OCI-LY1 (cell line): ENCODE measurements around the gene ABCD3.

Experiments
- H2AFZ ChIP-seq: fragments of 200-600 bp; sonication (generic), shearing (Covaris generic); 2 replicates; pipeline ENCODE4 v1.6.0; 2014; ENCODE audit warnings: antibody characterized with exemption, mild to moderate bottlenecking, low read length
- H3F3A ChIP-seq: fragments of 200-600 bp; sonication (generic), shearing (Covaris generic); 2 replicates; pipeline ENCODE4 v1.6.0; 2014; ENCODE audit warnings: mild to moderate bottlenecking, antibody characterized with exemption, low read length, moderate library complexity; ENCODE audit not compliant: insufficient read depth
- H3K27ac ChIP-seq: fragments of 200-600 bp; sonication (generic); 2 replicates; pipeline ENCODE4 v1.5.1; 2014; ENCODE audit warnings: low read length, mixed run types, mild to moderate bottlenecking, low read depth; ENCODE audit not compliant: poor library complexity, severe bottlenecking
- H3K27me3 ChIP-seq: fragments of 200-600 bp; sonication (generic); 2 replicates; pipeline ENCODE4 v1.6.0; 2014; ENCODE audit warnings: antibody characterized with exemption, mild to moderate bottlenecking, low read length, moderate library complexity; ENCODE audit not compliant: insufficient read depth
- H3K36me3 ChIP-seq: fragments of 200-600 bp; sonication (generic); 2 replicates; pipeline ENCODE4 v1.6.1; 2014; ENCODE audit warnings: mild to moderate bottlenecking, antibody characterized with exemption, low read length, moderate library complexity, mixed read lengths; ENCODE audit not compliant: insufficient read depth
- H3K4me1 ChIP-seq: fragments of 200-600 bp; sonication (generic); 2 replicates; pipeline ENCODE4 v1.5.1; 2014; ENCODE audit warnings: mild to moderate bottlenecking, low read length, moderate library complexity; ENCODE audit not compliant: insufficient read depth, severe bottlenecking
- H3K4me2 ChIP-seq: fragments of 200-600 bp; sonication (generic), shearing (Covaris generic); 2 replicates; pipeline ENCODE4 v1.6.1; 2014; ENCODE audit warnings: low read length
- H3K4me3 ChIP-seq: fragments of 200-600 bp; sonication (generic); 2 replicates; pipeline ENCODE4 v1.5.1; 2014; ENCODE audit warnings: low read length, low read depth, mild to moderate bottlenecking, mixed read lengths; ENCODE audit not compliant: poor library complexity, severe bottlenecking
- H3K79me2 ChIP-seq: fragments of 200-600 bp; shearing (Covaris generic); 2 replicates; pipeline ENCODE4 v1.6.1; 2016; ENCODE audit warnings: mixed run types, low read length, mixed read lengths; ENCODE audit not compliant: insufficient read depth
- H3K9ac ChIP-seq: fragments of 200-600 bp; sonication (generic), shearing (Covaris generic); 2 replicates; pipeline ENCODE4 v1.6.1; 2014; ENCODE audit warnings: mild to moderate bottlenecking, low read length, mixed read lengths
- H3K9me2 ChIP-seq: fragments of 200-600 bp; sonication (generic), shearing (Covaris generic); 2 replicates; pipeline ENCODE4 v1.6.1; 2014; ENCODE audit warnings: low read depth, mild to moderate bottlenecking, low read length, mixed read lengths
- H3K9me3 ChIP-seq: fragments of 200-600 bp; shearing (Covaris generic); 2 replicates; pipeline ENCODE4 v1.6.1; 2014; ENCODE audit warnings: low read length, mixed read lengths
- H4K20me1 ChIP-seq: fragments of 200-600 bp; sonication (generic), shearing (Covaris generic); 2 replicates; pipeline ENCODE4 v1.6.0; 2016; ENCODE audit warnings: mild to moderate bottlenecking, low read length; ENCODE audit not compliant: insufficient read depth
- CTCF ChIP-seq: fragments of 200-600 bp; sonication (generic), shearing (Covaris generic); IDR thresholded peaks from 2 replicates; pipeline ENCODE4 v1.5.1; 2017; ENCODE audit warnings: mild to moderate bottlenecking, antibody characterized with exemption, low read length, moderate library complexity, mixed read lengths
- EZH2 ChIP-seq: fragments of 200-600 bp; sonication (generic), shearing (Covaris generic); IDR thresholded peaks from 2 replicates; pipeline ENCODE4 v1.8.0; 2017; ENCODE audit warnings: borderline replicate concordance, mixed run types, mild to moderate bottlenecking, antibody characterized with exemption, low read length, moderate library complexity, mixed read lengths

Gene ABCD3

GRCh38 chr1:94526152-94526980, 108.2 kb downstream of the ABCD3 start:
- no peaks in the 10 kb centered on the region for H3K79me2 ChIP-seq
- no peaks in the 10 kb centered on the region for H3K4me1 ChIP-seq
- TF ChIP-seq EZH2 (no peak), CTCF (no peak)
- no peaks in the 10 kb centered on the region for H3K9me2 ChIP-seq
- H3K9ac ChIP-seq, result no peak overlapping the region
- no peaks in the 10 kb centered on the region for H4K20me1 ChIP-seq
- H3K4me3 ChIP-seq, result no peak overlapping the region
- no peak overlapping the region for H2AFZ ChIP-seq
- H3F3A ChIP-seq, result no peaks in the 10 kb centered on the region
- H3K36me3 ChIP-seq, result no peaks in the 10 kb centered on the region
- H3K27ac ChIP-seq, result no peak overlapping the region
- no peaks in the 10 kb centered on the region for H3K27me3 ChIP-seq
- H3K4me2 ChIP-seq, result no peak overlapping the region
- H3K9me3 ChIP-seq, result no peaks in the 10 kb centered on the region

- H3K9me3 ChIP-seq, result no peaks in the 10 kb centered on the region
Measured at GRCh38 chr1:94527447-94528031, 109.3 kb downstream of the ABCD3 start.

GRCh38 chr1:94528299-94528698, 110.1 kb downstream of the ABCD3 start:
- no peak overlapping the region for H3K9ac ChIP-seq
- no peaks in the 10 kb centered on the region for H3K79me2 ChIP-seq
- H3K27ac ChIP-seq, result no peak overlapping the region
- no peak overlapping the region for H2AFZ ChIP-seq
- no peak overlapping the region for H3K4me2 ChIP-seq
- H3K36me3 ChIP-seq, result no peaks in the 10 kb centered on the region
- H3K4me1 ChIP-seq, result no peaks in the 10 kb centered on the region
- no peaks in the 10 kb centered on the region for H4K20me1 ChIP-seq
- no peaks in the 10 kb centered on the region for H3K27me3 ChIP-seq
- H3F3A ChIP-seq, result no peaks in the 10 kb centered on the region
- H3K9me3 ChIP-seq, result no peaks in the 10 kb centered on the region
- H3K9me2 ChIP-seq, result no peaks in the 10 kb centered on the region
- no peak overlapping the region for H3K4me3 ChIP-seq
- TF ChIP-seq EZH2 (no peak), CTCF (no peak)

More at GRCh38 chr1:94527447-94528031, 109.3 kb downstream of the ABCD3 start:
- no peaks in the 10 kb centered on the region for H3K36me3 ChIP-seq
- H4K20me1 ChIP-seq, result no peaks in the 10 kb centered on the region
- H2AFZ ChIP-seq, result no peak overlapping the region
- no peaks in the 10 kb centered on the region for H3K9me2 ChIP-seq
- no peaks in the 10 kb centered on the region for H3K79me2 ChIP-seq
- no peaks in the 10 kb centered on the region for H3K4me1 ChIP-seq
- no peak overlapping the region for H3K4me3 ChIP-seq
- H3K4me2 ChIP-seq, result no peak overlapping the region
- no peaks in the 10 kb centered on the region for H3F3A ChIP-seq
- no peaks in the 10 kb centered on the region for H3K27me3 ChIP-seq
- TF ChIP-seq EZH2, result no peak
- no peak; the same call in 1 of the 2 replicates for TF ChIP-seq CTCF
- no peak overlapping the region for H3K9ac ChIP-seq
- H3K27ac ChIP-seq, result no peak overlapping the region
